Stimulated activated CD8-positive, alpha-beta memory T cell treated with anti-CD3 and anti-CD28 coated beads, Interleukin-7, amount 100 ng/mL, for 48 hours (primary cell): ENCODE results near the gene KHDRBS2.

Experiments used
- DNase-seq, 2 donors: peaks; one replicate each; pipeline ENCODE4 v3.0.0-alpha.2; 2020; ENCODE audit warnings: low read depth in 1 of 2; ENCODE audit errors: extremely low read depth in 1 of 2

KHDRBS2 gene

DNA sequence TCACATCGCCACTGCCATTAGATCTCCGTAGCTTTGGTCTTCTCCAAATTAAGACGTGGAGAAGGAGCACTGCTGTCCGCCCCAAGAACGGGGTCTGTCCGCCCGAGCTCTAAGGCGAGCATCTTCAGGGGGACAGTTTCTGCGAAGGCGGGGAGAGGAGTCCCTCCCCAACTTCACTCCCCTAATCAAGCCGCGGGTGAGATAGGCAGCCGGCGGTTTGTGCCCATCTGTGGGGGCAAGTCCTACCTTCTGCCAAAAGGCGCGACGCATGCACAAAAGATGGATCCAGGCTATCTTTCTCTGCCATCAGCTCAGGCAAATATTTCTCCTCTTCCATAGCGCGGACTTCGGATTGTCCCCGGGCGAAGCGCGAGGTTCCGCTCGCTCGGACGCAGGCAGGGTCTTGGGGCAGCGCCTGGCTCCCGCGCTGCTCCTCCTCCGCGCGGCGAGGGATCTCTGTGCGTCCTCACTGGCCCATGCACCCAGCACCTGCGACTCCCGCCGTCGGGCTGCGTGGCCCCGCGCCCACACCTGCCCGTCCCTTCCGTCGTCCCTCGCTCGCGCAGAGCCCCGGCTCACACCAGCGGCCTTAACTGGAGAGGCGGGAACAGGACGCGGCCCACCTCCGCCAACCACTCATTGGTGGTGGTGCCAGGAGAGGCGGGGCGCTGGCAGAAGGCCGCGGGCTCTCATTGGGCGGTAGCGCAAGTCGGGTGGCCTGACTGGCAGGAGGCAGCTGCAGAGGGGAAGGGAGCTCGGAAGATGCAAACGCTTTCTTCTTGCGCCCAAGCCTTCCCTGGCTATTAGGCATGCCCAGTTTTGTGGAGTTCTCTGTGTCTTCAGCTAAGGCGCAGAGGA lies at the start of gene KHDRBS2:
KHDRBS2 (minus strand) TSS at position 614 of the 858 bp plus-strand sequence.
- peak in 1 of 2 donors; percentile 2 for DNase-seq

DNA sequence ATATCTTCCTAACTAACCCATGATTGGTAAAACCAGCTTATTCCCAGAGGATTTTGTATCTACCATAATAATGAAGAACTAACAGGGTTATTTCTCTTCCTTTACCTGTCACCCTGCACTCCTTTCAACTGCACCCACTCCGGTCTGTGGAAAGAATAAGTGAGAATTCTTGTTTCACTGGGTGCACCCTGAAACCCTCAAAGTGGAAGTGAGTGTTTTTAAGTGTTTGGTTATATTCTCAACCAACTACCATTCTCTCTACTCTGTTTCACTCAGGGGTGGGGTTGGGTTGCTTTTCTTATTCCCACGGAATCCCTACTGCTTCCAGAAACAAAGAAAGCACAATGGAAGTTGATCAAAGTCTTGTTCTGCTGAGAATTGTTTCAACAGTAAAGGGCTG lies 42.6 kb upstream of the KHDRBS2 start:
- no peak for DNase-seq

GRCh38 chr6:62324834-62325233 lies 38.8 kb upstream of the KHDRBS2 start:
- no peak for DNase-seq

DNA sequence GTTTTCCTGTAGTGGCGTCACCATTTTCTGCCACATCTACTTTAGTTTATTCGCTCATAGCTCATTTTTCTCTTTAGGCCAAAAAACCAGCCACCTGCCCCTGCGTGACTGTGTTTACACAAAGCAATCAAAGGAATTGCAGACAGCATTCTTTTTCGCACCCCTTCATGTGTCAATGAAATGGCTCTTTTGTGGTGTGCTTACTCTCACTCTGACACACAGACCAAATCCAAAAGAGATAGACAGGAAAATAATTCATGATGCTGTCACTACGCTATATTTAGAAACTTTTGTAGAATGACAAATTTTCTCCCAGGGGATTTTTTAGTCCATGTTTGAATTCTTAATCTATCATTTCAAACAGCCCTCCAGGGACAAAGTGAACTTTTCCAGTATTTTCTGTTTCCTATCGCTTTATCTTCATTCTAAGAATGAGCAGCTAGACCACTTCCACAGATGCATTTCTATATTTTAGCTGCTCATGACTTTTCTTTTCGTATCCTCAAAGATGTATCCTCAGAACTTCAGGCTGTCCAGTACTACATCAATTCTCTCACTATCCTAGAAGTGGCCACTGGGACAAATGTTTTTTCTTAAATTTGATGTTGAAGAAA lies 37.9 kb upstream of the KHDRBS2 start:
- no peak for DNase-seq

DNA sequence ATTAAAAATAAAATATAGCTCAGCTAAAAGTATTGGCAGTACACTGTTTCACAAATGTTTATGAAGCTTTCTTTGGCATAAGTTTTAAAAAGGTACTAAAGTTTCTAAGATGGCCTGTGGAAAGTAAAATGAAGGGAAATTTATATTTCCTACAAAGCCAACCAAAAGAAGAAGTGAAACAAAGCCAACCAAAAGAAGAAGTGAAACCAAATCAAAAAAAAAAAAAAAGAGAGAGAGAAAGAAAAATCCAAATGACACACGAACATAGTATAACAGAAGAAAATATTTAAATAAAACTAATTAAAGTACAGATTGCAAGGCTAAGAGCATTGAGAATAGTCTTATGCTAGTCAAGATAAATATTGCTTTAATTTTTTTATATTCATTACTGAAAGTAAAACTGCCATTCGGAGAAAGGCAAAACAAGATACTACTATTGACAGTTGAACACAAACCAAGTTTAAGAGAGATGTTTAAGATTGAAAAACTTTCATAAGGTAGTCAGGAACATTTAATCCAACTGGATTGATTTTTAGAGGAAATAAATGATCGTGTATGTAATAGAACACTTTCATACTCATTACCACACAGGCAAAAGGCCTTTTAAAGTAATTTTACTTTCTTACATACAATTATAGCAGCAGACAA lies 12.8 kb upstream of the KHDRBS2 start:
- no peak for DNase-seq

DNA sequence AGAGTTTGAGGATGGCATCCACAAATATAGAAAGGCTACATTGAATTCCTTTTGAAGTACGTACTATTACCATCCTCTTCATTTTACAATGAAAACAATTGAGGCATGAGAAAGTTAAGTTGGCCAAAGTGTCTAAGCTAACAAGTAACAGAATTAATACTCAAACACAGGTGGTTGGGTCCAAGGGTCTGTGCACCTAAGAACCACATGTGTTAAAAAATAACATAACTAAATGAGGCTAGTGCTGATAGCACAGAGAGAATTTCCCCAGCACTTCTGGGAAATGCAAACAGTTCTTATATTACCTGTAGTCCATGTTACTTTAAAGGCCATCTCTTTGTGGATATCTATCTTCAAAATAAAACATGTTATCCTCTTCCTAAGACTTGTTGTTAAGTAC lies 10.5 kb upstream of the KHDRBS2 start:
- DNase-seq = no peak

GRCh38 chr6:62288974-62289373 lies 2.9 kb upstream of the KHDRBS2 start:
- no peak for DNase-seq

- no peak for DNase-seq
Measured at GRCh38 chr6:62288562-62288961, 2.5 kb upstream of the KHDRBS2 start.

GRCh38 chr6:62286470-62286843 lies 432 bp upstream of the KHDRBS2 start:
- DNase-seq = no peak

GRCh38 chr6:62284725-62285124 lies 1.3 kb downstream of the KHDRBS2 start:
- no peak for DNase-seq

GRCh38 chr6:62283796-62284411 lies 2.1 kb downstream of the KHDRBS2 start:
- DNase-seq = no peak

GRCh38 chr6:62283365-62283764 lies 2.7 kb downstream of the KHDRBS2 start:
- no peak for DNase-seq

DNA sequence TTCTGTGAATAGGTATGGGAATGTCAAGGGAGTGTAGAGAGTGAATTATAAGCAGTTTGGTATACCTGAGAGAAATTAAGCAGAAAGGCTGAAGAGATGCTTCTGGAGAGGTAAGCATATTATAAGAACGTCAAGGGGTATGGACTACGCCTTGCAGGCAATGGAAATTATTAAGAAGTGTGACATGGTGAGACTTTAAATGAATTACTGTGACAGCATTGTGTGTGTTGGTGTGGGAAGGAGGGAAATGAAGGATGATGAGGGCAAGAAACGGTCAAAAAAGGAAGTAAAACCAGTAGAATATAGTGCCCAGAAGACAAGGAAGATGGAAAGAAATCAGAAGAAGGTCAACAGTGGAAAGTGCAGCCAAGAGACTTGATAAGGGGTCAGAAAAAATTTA lies 5.9 kb downstream of the KHDRBS2 start:
- DNase-seq = no peak

DNA sequence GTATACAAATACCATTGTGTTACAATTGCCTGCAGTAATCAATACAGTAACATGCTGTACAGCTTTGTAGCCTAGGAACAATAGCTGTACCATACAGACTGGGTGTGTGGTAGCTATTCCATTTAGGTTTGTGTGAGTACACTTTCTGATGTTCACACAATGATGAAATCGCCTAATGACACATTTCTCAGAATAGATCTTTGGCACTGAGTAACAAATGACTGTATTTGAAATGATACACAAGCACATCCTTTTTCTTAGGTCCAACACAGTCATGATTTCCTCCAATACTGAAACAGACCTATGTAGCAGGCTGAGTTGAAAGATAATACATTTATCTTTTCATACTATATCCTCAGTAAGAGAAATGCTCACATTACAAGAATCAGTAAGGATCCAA lies 13.9 kb downstream of the KHDRBS2 start:
- DNase-seq = no peak

DNA sequence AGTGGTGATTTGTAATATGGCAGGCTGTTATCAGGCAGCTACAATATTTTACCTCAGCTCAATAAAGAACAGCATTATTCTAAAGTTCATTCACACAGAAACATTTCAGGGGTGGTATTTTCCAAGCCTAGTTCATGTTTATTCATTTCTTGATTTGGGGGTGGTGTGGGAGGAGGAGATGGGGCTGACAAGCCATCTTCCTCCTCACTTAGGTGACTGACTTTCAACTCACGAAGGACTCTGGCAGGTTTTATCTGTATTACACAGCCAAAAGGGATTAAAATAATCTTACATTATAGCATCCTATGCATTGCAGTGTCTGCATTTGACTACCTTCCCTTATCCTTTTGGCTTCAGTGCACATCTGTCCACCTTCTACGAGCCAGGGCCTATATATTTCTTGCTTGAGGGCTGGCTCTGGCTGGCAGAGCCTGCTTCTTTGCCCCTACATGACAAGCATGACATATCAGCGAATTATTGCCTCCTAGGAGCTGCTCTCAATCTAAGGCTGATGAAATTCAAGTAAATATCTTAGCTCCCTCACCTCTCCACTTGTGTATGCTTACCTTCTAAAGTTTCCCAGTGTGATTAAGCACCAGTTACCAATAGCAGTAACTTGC lies 20.0 kb downstream of the KHDRBS2 start:
- no peak for DNase-seq

DNA sequence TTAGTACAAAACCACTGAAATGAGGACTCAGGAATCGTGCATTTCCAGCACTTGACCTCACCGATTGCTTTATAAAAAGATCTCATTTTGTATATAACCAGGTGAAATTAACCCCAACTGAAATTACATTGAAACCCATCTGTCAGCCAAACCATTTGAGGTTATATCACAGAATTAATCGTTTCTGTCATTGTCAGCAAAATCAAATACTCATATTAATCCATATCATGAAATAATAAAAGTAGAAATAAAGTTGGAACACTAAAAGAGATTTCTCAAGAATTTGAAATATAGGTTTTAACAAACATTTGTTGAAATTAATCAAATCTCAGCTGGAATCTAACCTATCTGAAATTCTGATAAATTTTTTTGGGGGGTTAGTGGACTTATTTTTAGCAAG lies 23.7 kb downstream of the KHDRBS2 start:
- no peak for DNase-seq

- DNase-seq = no peak
Measured at GRCh38 chr6:62246087-62246486, 39.9 kb downstream of the KHDRBS2 start.

DNA sequence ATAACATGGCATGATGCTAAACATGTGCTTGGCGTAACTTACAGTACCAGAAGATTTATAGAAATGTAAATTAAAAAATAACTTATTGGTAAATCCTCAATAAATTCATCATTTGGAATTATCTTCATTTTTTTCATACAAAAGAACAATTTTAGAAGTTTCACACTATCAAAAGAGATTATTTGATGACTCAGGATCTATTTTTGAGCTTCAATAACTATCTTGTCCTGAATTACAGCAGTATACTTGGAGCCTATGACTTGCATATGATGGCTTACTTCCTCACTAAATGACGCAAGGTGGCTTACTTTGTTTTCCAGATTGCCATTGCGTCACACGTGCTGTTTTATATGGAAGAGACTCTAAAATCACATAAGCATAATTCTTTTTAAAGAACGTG lies 49.2 kb downstream of the KHDRBS2 start:
- DNase-seq = no peak

DNA sequence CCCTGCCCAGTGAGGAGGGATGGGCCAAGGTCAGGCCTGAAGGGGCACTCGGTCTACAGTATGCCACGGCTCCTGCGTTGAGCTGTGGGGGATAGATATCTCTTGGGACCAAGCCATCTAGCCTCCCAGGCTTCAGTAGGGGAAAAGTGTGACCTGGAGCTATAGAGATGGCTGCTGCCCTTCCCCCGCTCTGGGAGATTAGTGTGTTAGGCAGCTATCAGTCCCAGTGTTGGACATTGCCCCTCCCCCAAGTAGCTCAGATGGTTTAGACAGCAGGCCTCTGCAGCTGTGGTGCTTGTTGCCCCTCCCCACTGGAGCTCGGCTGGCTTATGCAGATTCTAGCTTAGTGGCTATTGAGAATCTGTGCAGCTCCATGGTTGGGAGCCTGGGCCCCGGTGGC lies 56.8 kb downstream of the KHDRBS2 start:
- no peak for DNase-seq

DNA sequence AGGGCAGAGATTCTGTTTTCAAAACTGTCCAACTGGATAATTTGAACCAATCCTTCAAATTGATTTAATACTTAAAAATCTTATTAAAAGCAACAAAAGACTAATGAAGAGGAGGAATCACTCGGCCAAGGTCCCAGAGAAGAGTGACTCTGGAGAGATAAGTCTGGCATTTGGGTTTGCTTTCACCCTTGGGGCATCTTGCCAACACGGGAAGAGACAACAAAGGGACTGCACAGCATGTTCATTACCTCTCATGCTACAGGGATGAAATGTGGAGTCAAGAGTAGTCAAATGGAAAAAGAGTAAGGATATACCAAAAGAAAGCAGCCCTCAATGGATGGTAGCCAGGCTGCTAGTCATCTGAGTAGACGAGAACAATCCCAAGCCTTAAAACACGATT lies 68.2 kb downstream of the KHDRBS2 start:
- no peak for DNase-seq

DNA sequence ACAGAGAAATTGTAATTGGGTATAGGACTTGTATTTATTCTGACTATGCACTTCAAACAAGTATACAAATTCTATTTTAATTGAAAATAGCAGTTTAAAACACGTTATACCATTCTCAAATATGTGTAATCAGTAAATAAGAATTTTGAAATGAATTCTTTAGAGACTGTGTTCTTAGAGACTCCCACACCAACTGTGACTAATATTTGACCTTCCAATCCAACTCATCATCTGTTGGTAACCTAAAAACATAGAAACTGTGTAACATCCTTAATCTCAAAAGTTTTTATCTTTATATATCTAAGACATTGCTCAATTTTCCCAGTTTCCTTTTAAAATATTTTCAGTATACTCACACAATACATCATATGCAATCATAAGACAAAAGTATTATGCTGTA lies 83.9 kb downstream of the KHDRBS2 start:
- DNase-seq = no peak
